Measurements from ENCODE around the gene BORCS5. TPM values are rescaled to one million over a fixed set of nuclear protein-coding genes. Genes with fewer than 3 reads are reported as not detected.

BORCS5 gene
- total RNA-seq, 1 experiment from 2014 or later, result 7.8 TPM

DNA sequence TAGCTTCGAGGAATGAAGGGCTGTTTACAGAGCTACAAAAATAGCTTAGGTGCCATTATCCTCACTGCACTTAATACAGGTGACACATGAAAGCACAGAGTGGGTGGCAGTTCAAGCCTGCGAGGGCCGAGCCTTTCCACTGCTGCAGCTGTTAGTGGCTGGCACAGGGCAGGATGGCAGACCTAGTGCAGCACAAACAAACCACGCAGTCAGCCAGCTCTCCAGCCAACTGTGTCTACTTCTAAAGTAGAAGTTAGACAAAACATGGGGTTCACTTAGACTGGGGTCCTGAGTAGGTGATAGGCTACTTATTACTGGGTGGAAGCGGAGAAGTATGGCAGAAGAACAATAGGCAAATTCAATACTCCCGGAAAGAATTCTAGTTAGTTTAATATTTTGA, 110.4 kb downstream of the BORCS5 start:
- ATAC-seq, result no peak
- no TSS peak for BruUV-seq (replicated peaks)
- POLR2A ChIA-PET, result no interaction called here
- TF ChIP-seq, protein P1, sequence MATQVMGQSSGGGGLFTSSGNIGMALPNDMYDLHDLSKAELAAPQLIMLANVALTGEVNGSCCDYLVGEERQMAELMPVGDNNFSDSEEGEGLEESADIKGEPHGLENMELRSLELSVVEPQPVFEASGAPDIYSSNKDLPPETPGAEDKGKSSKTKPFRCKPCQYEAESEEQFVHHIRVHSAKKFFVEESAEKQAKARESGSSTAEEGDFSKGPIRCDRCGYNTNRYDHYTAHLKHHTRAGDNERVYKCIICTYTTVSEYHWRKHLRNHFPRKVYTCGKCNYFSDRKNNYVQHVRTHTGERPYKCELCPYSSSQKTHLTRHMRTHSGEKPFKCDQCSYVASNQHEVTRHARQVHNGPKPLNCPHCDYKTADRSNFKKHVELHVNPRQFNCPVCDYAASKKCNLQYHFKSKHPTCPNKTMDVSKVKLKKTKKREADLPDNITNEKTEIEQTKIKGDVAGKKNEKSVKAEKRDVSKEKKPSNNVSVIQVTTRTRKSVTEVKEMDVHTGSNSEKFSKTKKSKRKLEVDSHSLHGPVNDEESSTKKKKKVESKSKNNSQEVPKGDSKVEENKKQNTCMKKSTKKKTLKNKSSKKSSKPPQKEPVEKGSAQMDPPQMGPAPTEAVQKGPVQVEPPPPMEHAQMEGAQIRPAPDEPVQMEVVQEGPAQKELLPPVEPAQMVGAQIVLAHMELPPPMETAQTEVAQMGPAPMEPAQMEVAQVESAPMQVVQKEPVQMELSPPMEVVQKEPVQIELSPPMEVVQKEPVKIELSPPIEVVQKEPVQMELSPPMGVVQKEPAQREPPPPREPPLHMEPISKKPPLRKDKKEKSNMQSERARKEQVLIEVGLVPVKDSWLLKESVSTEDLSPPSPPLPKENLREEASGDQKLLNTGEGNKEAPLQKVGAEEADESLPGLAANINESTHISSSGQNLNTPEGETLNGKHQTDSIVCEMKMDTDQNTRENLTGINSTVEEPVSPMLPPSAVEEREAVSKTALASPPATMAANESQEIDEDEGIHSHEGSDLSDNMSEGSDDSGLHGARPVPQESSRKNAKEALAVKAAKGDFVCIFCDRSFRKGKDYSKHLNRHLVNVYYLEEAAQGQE (IDR thresholded peaks at IDR 0.05; ENCODE audit: insufficient read depth in 1 of 2, low read depth in 2 of 2, low read length in 1 of 2), result no peak
- TF ChIP-seq SIN3A (IDR thresholded peaks at IDR 0.05; ENCODE audit: borderline replicate concordance, insufficient read depth, low read depth, low read length) (no peak), POLR2AphosphoS5 (IDR thresholded peaks at IDR 0.05; ENCODE audit: low read depth, low read length) (no peak), TCF7L2 (IDR thresholded peaks at IDR 0.05; ENCODE audit: low read depth, low read length) (no peak)
- TF ChIP-seq, protein P2, sequence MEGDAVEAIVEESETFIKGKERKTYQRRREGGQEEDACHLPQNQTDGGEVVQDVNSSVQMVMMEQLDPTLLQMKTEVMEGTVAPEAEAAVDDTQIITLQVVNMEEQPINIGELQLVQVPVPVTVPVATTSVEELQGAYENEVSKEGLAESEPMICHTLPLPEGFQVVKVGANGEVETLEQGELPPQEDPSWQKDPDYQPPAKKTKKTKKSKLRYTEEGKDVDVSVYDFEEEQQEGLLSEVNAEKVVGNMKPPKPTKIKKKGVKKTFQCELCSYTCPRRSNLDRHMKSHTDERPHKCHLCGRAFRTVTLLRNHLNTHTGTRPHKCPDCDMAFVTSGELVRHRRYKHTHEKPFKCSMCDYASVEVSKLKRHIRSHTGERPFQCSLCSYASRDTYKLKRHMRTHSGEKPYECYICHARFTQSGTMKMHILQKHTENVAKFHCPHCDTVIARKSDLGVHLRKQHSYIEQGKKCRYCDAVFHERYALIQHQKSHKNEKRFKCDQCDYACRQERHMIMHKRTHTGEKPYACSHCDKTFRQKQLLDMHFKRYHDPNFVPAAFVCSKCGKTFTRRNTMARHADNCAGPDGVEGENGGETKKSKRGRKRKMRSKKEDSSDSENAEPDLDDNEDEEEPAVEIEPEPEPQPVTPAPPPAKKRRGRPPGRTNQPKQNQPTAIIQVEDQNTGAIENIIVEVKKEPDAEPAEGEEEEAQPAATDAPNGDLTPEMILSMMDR (IDR thresholded peaks at IDR 0.05), result no peak
- no peak overlapping the region for H3K27ac ChIP-seq (ENCODE audit: low read length)
- H3K27me3 ChIP-seq (ENCODE audit: control insufficient read depth, insufficient read depth, low read length), result no peaks in the 10 kb centered on the region
- no peaks in the 10 kb centered on the region for H3K4me1 ChIP-seq (ENCODE audit: control insufficient read depth, insufficient read depth, low read length)
- no peak for DNase-seq (ENCODE audit: low read depth, low spot score)
- CTCF ChIA-PET, result no interaction called here
- in situ Hi-C loops (cut with HindIII; ENCODE audit: low pct_unique_long_range_greater_than_20kb, low sequenced_read_pairs), result no loop called here
- intact Hi-C loops (cut with micrococcal nuclease; ENCODE audit: unreplicated experiment), result no loop called here
- no peaks in the 10 kb centered on the region for H3K9me3 ChIP-seq (ENCODE audit: control insufficient read depth, insufficient read depth, low read depth, low read length)
- H3K4me3 ChIP-seq (ENCODE audit: low read depth in 2 of 2, low read length in 2 of 2), result no peak overlapping the region
- no peaks in the 10 kb centered on the region for H3K36me3 ChIP-seq (ENCODE audit: control insufficient read depth, insufficient read depth, low read length)

DNA sequence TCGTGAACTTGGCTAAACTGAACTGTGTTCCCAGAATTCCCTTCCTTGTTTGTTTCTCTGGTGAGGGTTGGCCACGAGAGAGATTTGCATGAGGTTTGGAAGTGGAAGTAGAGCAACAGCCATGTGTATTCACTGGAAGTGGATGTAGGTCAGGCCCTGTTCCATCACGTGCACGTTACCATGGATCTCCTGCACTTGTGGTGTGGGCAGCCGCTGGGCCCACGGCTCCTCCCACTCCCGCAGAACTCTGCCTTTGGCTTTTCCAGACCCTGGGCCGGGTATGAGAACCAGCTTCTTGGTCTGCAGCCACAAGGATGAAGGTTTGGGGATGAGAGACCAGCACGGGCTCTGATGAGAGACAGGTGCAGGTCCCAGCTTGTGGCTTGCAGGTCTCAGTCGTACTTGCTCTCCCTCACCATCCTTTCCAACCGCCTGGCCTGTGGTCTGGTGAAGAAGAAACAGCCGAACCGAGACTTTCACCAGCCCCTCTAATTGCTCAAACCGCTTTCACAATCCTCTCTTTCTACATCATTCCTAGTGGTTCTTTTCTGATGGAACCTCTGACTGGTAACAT, 110.9 kb downstream of the BORCS5 start:
- H3K36me3 ChIP-seq (ENCODE audit: control insufficient read depth, insufficient read depth, low read length), result no peaks in the 10 kb centered on the region
- ChIA-PET CTCF (no interaction called here), POLR2A (no interaction called here)
- DNase-seq (ENCODE audit: low read depth, low spot score), result no peak
- H3K4me1 ChIP-seq (ENCODE audit: control insufficient read depth, insufficient read depth, low read length), result no peaks in the 10 kb centered on the region
- no peak overlapping the region for H3K4me3 ChIP-seq (ENCODE audit: low read depth in 2 of 2, low read length in 2 of 2)
- H3K27ac ChIP-seq (ENCODE audit: low read length), result no peak overlapping the region
- no peaks in the 10 kb centered on the region for H3K27me3 ChIP-seq (ENCODE audit: control insufficient read depth, insufficient read depth, low read length)
- intact Hi-C loops (cut with micrococcal nuclease; ENCODE audit: unreplicated experiment) (no loop called here), in situ Hi-C loops (cut with HindIII; ENCODE audit: low pct_unique_long_range_greater_than_20kb, low sequenced_read_pairs) (no loop called here)
- no peak for ATAC-seq
- BruUV-seq (replicated peaks), result no TSS peak
- no peaks in the 10 kb centered on the region for H3K9me3 ChIP-seq (ENCODE audit: control insufficient read depth, insufficient read depth, low read depth, low read length)
- TF ChIP-seq SIN3A (IDR thresholded peaks at IDR 0.05; ENCODE audit: borderline replicate concordance, insufficient read depth, low read depth, low read length), result no peak
- TF ChIP-seq TCF7L2 (IDR thresholded peaks at IDR 0.05; ENCODE audit: low read depth, low read length), result no peak
- TF ChIP-seq, protein P1 (IDR thresholded peaks at IDR 0.05; ENCODE audit: insufficient read depth in 1 of 2, low read depth in 2 of 2, low read length in 1 of 2), result no peak
- TF ChIP-seq POLR2AphosphoS5 (IDR thresholded peaks at IDR 0.05; ENCODE audit: low read depth, low read length), result no peak
- TF ChIP-seq, protein P2 (IDR thresholded peaks at IDR 0.05), result no peak

All from Panc1 (cell line).